H9 (cell line): ENCODE results near the gene VDAC2. TPM values are rescaled to one million over a fixed set of nuclear protein-coding genes. Genes with fewer than 3 reads are reported as not detected.

Experiments used
- DNase-seq: peaks from one replicate; pipeline ENCODE4 v3.0.0-alpha.2; 2017
- H2AFZ ChIP-seq: one replicate; pipeline ENCODE4 v1.6.1; 2013; ENCODE audit warnings: mild to moderate bottlenecking, low read length, control low read depth, moderate library complexity
- H2AK5ac ChIP-seq: 2 replicates; pipeline ENCODE4 v1.6.1; 2013; ENCODE audit warnings: low read length, control low read depth, mixed read lengths; ENCODE audit not compliant: insufficient read length
- H2BK120ac ChIP-seq: one replicate; pipeline ENCODE4 v1.6.1; 2013; ENCODE audit warnings: low read depth, mild to moderate bottlenecking, low read length, control low read depth, inconsistent platforms; ENCODE audit not compliant: poor library complexity, severe bottlenecking
- H2BK12ac ChIP-seq: 2 replicates; pipeline ENCODE4 v1.6.1; 2013; ENCODE audit warnings: low read length, control low read depth, mixed read lengths, low read depth; ENCODE audit not compliant: insufficient read length
- H2BK15ac ChIP-seq: 2 replicates; pipeline ENCODE4 v1.6.1; 2013; ENCODE audit warnings: low read depth, low read length, control low read depth
- H2BK20ac ChIP-seq: one replicate; pipeline ENCODE4 v1.6.1; 2013; ENCODE audit warnings: low read depth, mild to moderate bottlenecking, low read length, control low read depth, inconsistent platforms; ENCODE audit not compliant: poor library complexity, severe bottlenecking
- H2BK5ac ChIP-seq: 2 replicates; pipeline ENCODE4 v1.6.1; 2013; ENCODE audit warnings: low read length, control low read depth, mixed read lengths; ENCODE audit not compliant: insufficient read length
- H3K14ac ChIP-seq: 2 replicates; pipeline ENCODE4 v1.6.1; 2013; ENCODE audit warnings: low read length, control low read depth; ENCODE audit not compliant: insufficient read depth
- H3K18ac ChIP-seq: 2 replicates; pipeline ENCODE4 v1.6.1; 2013; ENCODE audit warnings: low read depth, mild to moderate bottlenecking, mixed read lengths, low read length, control low read depth; ENCODE audit not compliant: insufficient read length
- H3K23ac ChIP-seq: 2 replicates; pipeline ENCODE4 v1.6.1; 2013; ENCODE audit warnings: low read length, control low read depth, mixed read lengths, low read depth; ENCODE audit not compliant: insufficient read length
- H3K23me2 ChIP-seq: 2 replicates; pipeline ENCODE4 v1.6.1; 2013; ENCODE audit warnings: low read depth, mild to moderate bottlenecking, mixed read lengths, low read length, control low read depth; ENCODE audit not compliant: insufficient read length, poor library complexity, severe bottlenecking
- H3K27ac ChIP-seq: 2 replicates; pipeline ENCODE4 v1.5.1; 2013; ENCODE audit warnings: low read length, control low read depth, mixed read lengths, low read depth; ENCODE audit not compliant: insufficient read length
- H3K27me3 ChIP-seq: 2 replicates; pipeline ENCODE4 v1.6.1; 2013; ENCODE audit warnings: low read length, control low read depth, inconsistent platforms; ENCODE audit not compliant: insufficient read depth
- H3K4ac ChIP-seq: 2 replicates; pipeline ENCODE4 v1.6.1; 2013; ENCODE audit warnings: low read depth, mild to moderate bottlenecking, control low read depth, inconsistent platforms, low read length, moderate library complexity
- H3K4me1 ChIP-seq: 2 replicates; pipeline ENCODE4 v1.6.1; 2013; ENCODE audit warnings: low read length, control low read depth, inconsistent platforms; ENCODE audit not compliant: insufficient read depth
- H3K4me2 ChIP-seq: 2 replicates; pipeline ENCODE4 v1.6.1; 2013; ENCODE audit warnings: low read length, control low read depth, mixed read lengths; ENCODE audit not compliant: insufficient read length, insufficient read depth
- H3K56ac ChIP-seq: 2 replicates; pipeline ENCODE4 v1.6.1; 2013; ENCODE audit warnings: low read depth, mild to moderate bottlenecking, mixed read lengths, low read length, control low read depth; ENCODE audit not compliant: insufficient read length
- H3K79me1 ChIP-seq: 2 replicates; pipeline ENCODE4 v1.6.1; 2013; ENCODE audit warnings: low read depth, mild to moderate bottlenecking, moderate library complexity, low read length, control low read depth, inconsistent platforms; ENCODE audit not compliant: insufficient read depth, poor library complexity, severe bottlenecking
- H3K79me2 ChIP-seq: 2 replicates; pipeline ENCODE4 v1.6.1; 2013; ENCODE audit warnings: low read length, control low read depth, inconsistent platforms; ENCODE audit not compliant: insufficient read depth
- H3K9ac ChIP-seq: 2 replicates; pipeline ENCODE4 v1.6.1; 2013; ENCODE audit warnings: low read length, control low read depth, mixed read lengths; ENCODE audit not compliant: insufficient read length; ENCODE audit errors: extremely low read depth
- H3K9me3 ChIP-seq: one replicate; pipeline ENCODE4 v1.6.1; 2013; ENCODE audit warnings: low read depth, low read length, inconsistent platforms; ENCODE audit not compliant: control insufficient read depth
- H3T11ph ChIP-seq: one replicate; pipeline ENCODE4 v1.6.1; 2013; ENCODE audit warnings: mild to moderate bottlenecking, low read length, control low read depth, inconsistent platforms
- H4K20me1 ChIP-seq: one replicate; pipeline ENCODE4 v1.6.1; 2013; ENCODE audit not compliant: control insufficient read depth, insufficient read length, insufficient read depth
- H4K5ac ChIP-seq: 2 replicates; pipeline ENCODE4 v1.6.1; 2013; ENCODE audit warnings: low read depth, mild to moderate bottlenecking, mixed read lengths, low read length, control low read depth; ENCODE audit not compliant: insufficient read length
- H4K8ac ChIP-seq: replicated peaks from 2 replicates; pipeline ENCODE4 v1.6.1; 2013; ENCODE audit warnings: low read length, control low read depth, mixed read lengths, low read depth; ENCODE audit not compliant: insufficient read length
- H4K91ac ChIP-seq: 2 replicates; pipeline ENCODE4 v1.6.1; 2013; ENCODE audit warnings: low read depth, mild to moderate bottlenecking, moderate library complexity, mixed read lengths, low read length, control low read depth; ENCODE audit not compliant: insufficient read length
- H3K27ac Mint-ChIP-seq, 3 experiments: 2 replicates in 2 of 3; 3 replicates in 1 of 3; pipeline ENCODE4 v1.8.0; 2020 to 2021; ENCODE audit warnings: mixed read lengths in 3 of 3, mild to moderate bottlenecking in 1 of 3, moderate library complexity in 1 of 3
- H3K27me3 Mint-ChIP-seq: 2 replicates; pipeline ENCODE4 v1.8.0; 2021; ENCODE audit warnings: low read depth, mild to moderate bottlenecking, moderate library complexity, mixed read lengths
- H3K36me3 Mint-ChIP-seq, 3 experiments: 2 replicates in 2 of 3; 3 replicates in 1 of 3; pipeline ENCODE4 v1.8.0; 2020 to 2021; ENCODE audit warnings: low read depth in 3 of 3, mixed read lengths in 3 of 3; ENCODE audit not compliant: insufficient read depth in 1 of 3
- H3K4me1 Mint-ChIP-seq, 2 experiments: 2 replicates each; pipeline ENCODE4 v1.8.0; 2020; ENCODE audit warnings: mixed read lengths in 2 of 2
- H3K4me3 Mint-ChIP-seq, 2 experiments: 2 replicates in 1 of 2; 3 replicates in 1 of 2; pipeline ENCODE4 v1.8.0; 2020 to 2021; ENCODE audit warnings: mild to moderate bottlenecking in 2 of 2, mixed read lengths in 2 of 2, moderate library complexity in 1 of 2
- H3K9me3 Mint-ChIP-seq, 2 experiments: 2 replicates in 1 of 2; 3 replicates in 1 of 2; pipeline ENCODE4 v1.8.0; 2020; ENCODE audit warnings: mild to moderate bottlenecking in 2 of 2, mixed read lengths in 2 of 2, moderate library complexity in 1 of 2
- CTCF ChIP-seq: fragments of 200-600 bp; sonication (generic); conservative IDR thresholded peaks from 3 replicates; pipeline ENCODE4 v1.8.0; 2021; ENCODE audit warnings: antibody characterized with exemption, mild to moderate bottlenecking
- WGBS: extraction: QIAGEN DNeasy Blood & Tissue Kit; methylation state at CpG from one replicate; pipeline ENCODE4 v1.1.7; 2013; ENCODE audit warnings: missing lambda C conversion rate, low lambda C conversion rate, mixed read lengths; ENCODE audit not compliant: insufficient read length; ENCODE audit errors: extremely low coverage; 5-methylcytosine and 5-hydroxymethylcytosine counted together
- total RNA-seq: library from RNA; stranded (reverse); gene quantifications from 2 replicates; pipeline ENCODE4 v1.2.1, GENCODE V29; 2021

The VDAC2 gene
- total RNA-seq, 1 experiment from 2014 or later: 271 TPM

GRCh38 chr10:75226095-75226494 lies 15.5 kb downstream of the VDAC2 start:
- peak overlapping the region in 1 of 2 experiments; percentile 26; a peak in 2 of 5 replicates for H3K4me3 Mint-ChIP-seq
- no peak overlapping the region for H2AFZ ChIP-seq
- no peak overlapping the region for H2AK5ac ChIP-seq
- peak overlapping the region; percentile 43 for H3K27ac ChIP-seq
- no peak overlapping the region for H2BK120ac ChIP-seq
- H2BK5ac ChIP-seq: no peak overlapping the region
- no peak overlapping the region for H3K4ac ChIP-seq
- no peak for TF ChIP-seq CTCF
- no peak overlapping the region for H3K9ac ChIP-seq
- no peaks in the 10 kb centered on the region for H3K9me3 ChIP-seq
- H3K4me1 Mint-ChIP-seq: peaks cover 62 to 68% of the 10 kb centered on the region in 2 experiments
- H4K20me1 ChIP-seq: no peaks in the 10 kb centered on the region
- no peak overlapping the region for H3K14ac ChIP-seq
- H3K27me3 Mint-ChIP-seq: no peaks in the 10 kb centered on the region
- H2BK12ac ChIP-seq: no peak overlapping the region
- no peaks in the 10 kb centered on the region for H3K23me2 ChIP-seq
- H3K4me2 ChIP-seq: no peak overlapping the region
- H4K5ac ChIP-seq: no peak overlapping the region
- no peak for DNase-seq
- H2BK15ac ChIP-seq: no peak overlapping the region
- peak overlapping the region; percentile 77 to 94 (median 94) for H3K27ac Mint-ChIP-seq
- no peak overlapping the region for H4K8ac ChIP-seq
- no peak overlapping the region for H3K18ac ChIP-seq
- H4K91ac ChIP-seq: no peak overlapping the region
- peaks cover 10% of the 10 kb centered on the region; the same call in 1 of the 2 replicates for H3K79me2 ChIP-seq
- no peak overlapping the region for H3T11ph ChIP-seq
- no peaks in the 10 kb centered on the region for H3K79me1 ChIP-seq
- no peaks in the 10 kb centered on the region for H3K9me3 Mint-ChIP-seq
- H3K27me3 ChIP-seq: no peaks in the 10 kb centered on the region
- H3K23ac ChIP-seq: no peak overlapping the region
- peaks cover 10% of the 10 kb centered on the region; the same call in 1 of the 2 replicates for H3K4me1 ChIP-seq
- WGBS: no CpG with 5 or more reads among the region's 2 CpGs
- no peak overlapping the region for H2BK20ac ChIP-seq
- H3K36me3 Mint-ChIP-seq: peaks cover 42 to 87% (median 84%) of the 10 kb centered on the region in 3 experiments
- no peak overlapping the region for H3K56ac ChIP-seq
